ENCODE results near the gene RAPGEF4. TPM values are rescaled to one million over a fixed set of nuclear protein-coding genes. Genes with fewer than 3 reads are reported as not detected.

RAPGEF4 gene
- total and polyA plus RNA-seq, 9 of the 15 experiments (the other 6 are each of a cell fraction or from before 2014, with no cell fraction given), result 0.04 to 0.33 (median 0.13) TPM; not detected in 6

DNA sequence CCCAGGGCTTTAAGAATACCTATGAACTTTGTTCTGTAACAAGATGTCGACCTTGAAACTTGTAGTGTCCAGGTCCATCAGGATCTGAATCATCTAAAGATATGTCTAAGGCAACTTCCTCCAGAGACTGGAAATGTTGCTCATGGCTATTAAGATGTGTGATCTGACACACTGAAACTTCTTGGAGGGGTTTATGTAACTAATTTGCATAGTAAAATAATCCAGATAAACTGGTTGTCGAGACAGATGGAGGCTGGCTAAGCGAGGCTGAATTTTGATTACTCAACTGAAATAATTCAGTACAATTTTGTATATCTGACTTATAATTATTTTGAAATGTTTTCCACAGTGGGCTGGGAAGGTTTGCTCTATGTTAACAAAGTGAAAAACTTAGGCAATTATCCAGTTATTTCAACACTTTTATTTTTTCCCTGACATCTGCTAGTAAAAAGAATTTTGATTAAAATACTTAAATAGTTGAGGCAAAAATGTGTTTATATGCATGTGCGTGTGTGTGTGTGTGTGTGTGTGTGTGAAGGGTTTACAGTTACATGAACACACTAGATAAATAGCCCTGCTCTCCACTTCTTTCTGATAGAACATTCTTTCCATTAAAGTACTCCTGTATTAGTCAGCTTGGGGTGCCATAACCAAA, 328.6 kb downstream of the RAPGEF4 start:
- Histone ChIP-seq H3K4me1 (replicated peaks in 1 of 2; ENCODE audit: control insufficient read depth in 2 of 2, insufficient read depth in 2 of 2, low read length in 2 of 2) (no peaks in the 10 kb centered on the region), H3K9me1 (ENCODE audit: control insufficient read depth, insufficient read depth, low read length) (no peaks in the 10 kb centered on the region), H3K79me2 (ENCODE audit: control insufficient read depth, insufficient read depth, low read length) (no peaks in the 10 kb centered on the region), H4K20me1 (replicated peaks; ENCODE audit: control insufficient read depth, insufficient read depth, low read length) (no peaks in the 10 kb centered on the region), H2AFZ (ENCODE audit: low read depth, low read length) (no peak overlapping the region), H3K36me3 (ENCODE audit: control insufficient read depth, insufficient read depth, low read length) (no peaks in the 10 kb centered on the region), H3K9me3 (replicated peaks; ENCODE audit: control insufficient read depth, insufficient read depth, low read depth, low read length) (no peaks in the 10 kb centered on the region), H3K27ac (ENCODE audit: extremely low read depth, low read depth, low read length) (no peak overlapping the region), H3K27me3 (ENCODE audit: control insufficient read depth in 2 of 2, insufficient read depth in 2 of 2, low read length in 2 of 2) (peaks cover 5 to 11% of the 10 kb centered on the region in 2 experiments; a peak in 4 of 5 replicates), H3K4me2 (ENCODE audit: insufficient read depth, low read length) (no peak overlapping the region), H3K9ac (ENCODE audit: insufficient read depth in 1 of 2, low read depth in 2 of 2, low read length in 2 of 2) (no peak overlapping the region), H3K4me3 (no peak overlapping the region)
- FAIRE-seq (no peak), DNase-seq (ENCODE audit: extremely low read depth in 1 of 4, low spot score in 3 of 4) (no peak), ATAC-seq (no peak)
- peak; percentile 36 for TF ChIP-seq CBX2 (IDR thresholded peaks at IDR 0.05; ENCODE audit: insufficient read depth, low read length, poor library complexity, severe bottlenecking)
- TF ChIP-seq GTF2A2 (tag; IDR thresholded peaks at IDR 0.05), result no peak
- TF ChIP-seq MIER1 (IDR thresholded peaks at IDR 0.05; ENCODE audit: low read depth), result no peak
- TF ChIP-seq ZFP30 (CRISPR knock-in tag; IDR thresholded peaks at IDR 0.05; ENCODE audit: borderline replicate concordance), result no peak
- no peak for TF ChIP-seq ZNF24 (IDR thresholded peaks at IDR 0.05)
- no peak for TF ChIP-seq TCFL5 (CRISPR knock-in tag; conservative IDR thresholded peaks at IDR 0.05)
- TF ChIP-seq BMI1 (IDR thresholded peaks at IDR 0.05; ENCODE audit: low read length), result 0 out of 2 replicates have a peak, but pooled peaks have one; percentile 17
- WGBS (ENCODE audit: insufficient coverage, low coverage, missing lambda C conversion rate), result 6% methylated on average over 4 of the region's 4 CpGs
- in situ Hi-C loops (cut with MboI), result no loop called here
- BruUV-seq (replicated peaks), result no TSS peak
- POLR2A ChIA-PET, result interaction anchor here (2.8 kb wide), 1 partner anchor 11 kb away, joined by 7 read pairs; the partner anchor contains the start of gene MAP3K20
- intact Hi-C loops (cut with micrococcal nuclease), result no loop called here
- CTCF ChIA-PET (ENCODE audit: low intra/inter-chr PET ratio), result no interaction called here

Data from K562 (cell line).